NCI-H2227 treated with DMSO at 0.1 percent for 48 hours (cell line): ENCODE results near the gene LARP1.

Source experiments
- DNase-seq: peaks from one replicate; lab custom pipeline; 2025; lab: John Stamatoyannopoulos, UW

LARP1 gene

GRCh38 chr5:154858972-154859871 lies 104.0 kb downstream of the LARP1 start:
- no peak for DNase-seq

- no peak for DNase-seq
These were observed 104.9 kb downstream of the LARP1 start for GRCh38 chr5:154860123-154860522.

DNA sequence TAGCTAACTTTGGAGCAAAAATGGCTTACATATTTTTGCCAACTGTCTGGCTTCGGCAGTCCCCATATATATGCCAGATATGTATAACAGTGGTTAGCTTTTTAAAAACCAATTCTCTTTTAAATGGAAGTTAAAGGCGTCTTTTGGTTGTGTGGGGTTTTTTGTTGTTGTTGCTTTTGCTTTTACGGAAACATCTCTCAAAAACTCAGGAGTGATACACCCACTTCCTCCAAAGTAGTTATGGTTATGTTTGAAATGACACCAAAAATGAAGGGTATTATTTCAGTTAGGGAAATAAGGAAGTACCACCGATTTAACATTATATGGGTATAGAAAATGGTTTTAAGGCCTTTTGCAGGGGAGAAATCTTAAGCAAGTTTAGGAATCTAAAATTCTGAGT lies 105.6 kb downstream of the LARP1 start:
- no peak for DNase-seq

DNA sequence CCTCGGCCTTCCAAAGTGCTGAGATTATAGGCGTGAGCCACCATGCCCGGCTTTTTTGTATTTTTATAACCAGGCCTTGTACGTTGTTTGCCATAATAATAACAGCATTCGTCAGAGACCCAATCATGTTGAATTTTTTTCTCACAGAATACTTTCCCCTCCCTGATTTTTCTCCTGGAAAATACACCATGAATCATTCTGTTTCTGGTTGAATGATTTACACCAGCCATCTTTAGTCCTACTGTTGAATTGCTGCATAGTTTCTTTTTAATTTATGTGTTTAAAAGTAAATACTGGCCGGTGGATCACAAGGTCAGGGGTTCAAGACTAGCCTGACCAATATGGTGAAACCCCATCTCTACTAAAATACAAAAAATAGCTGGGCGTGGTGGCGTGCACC lies 106.8 kb downstream of the LARP1 start:
- no peak for DNase-seq

- no peak for DNase-seq
These were observed 107.6 kb downstream of the LARP1 start for GRCh38 chr5:154862766-154863165.

DNA sequence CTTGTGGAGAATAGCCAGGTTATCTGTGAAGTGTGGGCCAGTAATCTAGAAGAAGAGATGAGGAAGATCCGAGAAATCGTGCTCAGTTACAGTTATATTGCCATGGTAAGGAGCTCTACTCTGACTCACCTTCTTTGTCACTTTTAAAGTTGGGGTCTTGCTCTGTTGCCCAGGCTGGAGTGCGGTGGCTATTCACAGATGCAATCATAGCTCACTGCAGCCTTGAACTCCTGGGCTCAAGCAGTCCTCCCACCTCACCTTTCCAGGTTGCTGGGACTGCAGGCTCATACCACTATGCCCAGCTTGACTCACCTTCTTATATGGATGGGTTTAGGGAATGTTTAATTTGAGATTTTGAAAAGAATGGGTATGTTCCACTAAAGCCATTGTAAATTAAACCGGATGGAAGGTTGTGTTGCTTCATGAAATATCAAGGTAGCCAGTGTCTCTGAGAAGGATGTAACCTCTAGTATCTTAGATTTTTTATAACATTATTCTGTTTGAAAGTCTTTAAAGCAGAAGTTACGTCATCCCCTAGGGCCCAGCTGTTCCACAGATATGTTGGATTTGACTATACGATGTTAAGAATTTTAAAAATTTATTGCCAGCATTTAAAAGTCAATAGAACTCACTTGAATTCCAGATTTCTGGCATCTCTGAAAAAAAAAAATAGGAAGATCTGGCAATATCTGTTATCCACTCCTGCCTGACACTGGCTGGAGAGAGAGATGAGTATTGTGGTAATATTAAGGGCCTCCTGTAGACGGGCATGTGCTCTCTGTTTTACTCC lies 108.3 kb downstream of the LARP1 start:
- DNase-seq = no peak

DNA sequence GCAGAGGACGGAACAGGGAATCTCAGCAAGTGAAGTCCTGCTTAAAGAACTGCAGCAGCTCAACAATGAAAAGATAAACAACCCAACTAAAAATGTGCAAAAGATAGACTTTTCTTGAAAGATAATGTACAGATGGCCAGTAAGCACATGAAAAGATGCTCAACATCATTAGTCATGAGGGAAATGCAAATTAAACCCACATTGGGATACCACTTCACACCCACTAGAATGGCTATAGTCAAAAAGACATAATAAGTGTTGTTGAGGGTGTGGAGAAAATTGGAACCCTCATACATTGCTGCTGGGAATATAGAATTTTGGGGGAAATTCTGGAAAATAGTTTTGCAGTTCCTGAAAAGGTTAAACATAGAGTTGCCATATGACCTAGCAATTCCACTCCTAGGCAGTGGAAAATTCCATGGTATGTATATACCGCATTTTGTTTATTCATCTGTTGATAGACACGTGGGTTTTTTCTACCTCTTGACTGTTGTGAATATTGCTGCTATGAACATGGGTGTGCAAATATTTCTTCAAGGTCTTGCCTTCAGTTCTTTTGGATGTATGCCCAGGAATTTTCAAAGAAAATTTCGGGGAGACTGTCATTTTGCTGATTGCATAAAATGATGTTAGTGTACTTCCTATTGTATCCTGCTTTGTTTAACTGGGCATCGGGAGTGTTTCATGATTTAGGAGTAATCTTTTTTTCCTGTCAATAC lies 110.4 kb downstream of the LARP1 start:
- DNase-seq = no peak

DNA sequence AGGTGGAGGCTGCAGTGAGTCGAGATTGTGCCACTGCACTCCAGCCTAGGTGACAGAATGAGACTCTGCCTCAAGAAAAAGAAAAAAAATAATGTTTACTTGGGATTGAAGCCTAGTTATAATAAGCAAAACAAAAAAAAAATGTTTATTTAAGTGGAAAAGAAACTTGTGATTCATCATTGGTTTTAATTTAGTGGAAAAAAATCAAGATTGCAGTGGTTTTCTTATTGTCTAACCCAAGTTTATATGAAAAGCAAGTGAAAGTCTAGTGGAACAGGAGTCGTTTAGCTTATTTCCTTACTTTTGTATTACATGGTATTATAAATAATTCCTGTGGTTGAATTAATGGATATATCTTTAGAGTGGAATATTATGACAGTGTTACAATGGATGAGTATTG lies 111.7 kb downstream of the LARP1 start:
- no peak for DNase-seq
